ENCODE measurements around the gene GOLGB1. TPM values are rescaled to one million over a fixed set of nuclear protein-coding genes. Genes with fewer than 3 reads are reported as not detected.

Gene GOLGB1
- total RNA-seq, 1 donor from 2014 or later = 87.9 TPM

GRCh38 chr3:121642601-121643314, 106.8 kb downstream of the GOLGB1 start:
- Histone ChIP-seq H3K4me3 (no peak overlapping the region), H3K4me1 (no peaks in the 10 kb centered on the region), H3K9me3 (no peaks in the 10 kb centered on the region), H3K27ac (no peak overlapping the region), H3K27me3 (no peaks in the 10 kb centered on the region), H3K36me3 (no peaks in the 10 kb centered on the region)
- intact Hi-C loops (cut with DNase I) = no loop called here
- DNase-seq (ENCODE audit: low spot score in 2 of 2) = no peak
- no peak for TF ChIP-seq CTCF (IDR thresholded peaks at IDR 0.05)

DNA sequence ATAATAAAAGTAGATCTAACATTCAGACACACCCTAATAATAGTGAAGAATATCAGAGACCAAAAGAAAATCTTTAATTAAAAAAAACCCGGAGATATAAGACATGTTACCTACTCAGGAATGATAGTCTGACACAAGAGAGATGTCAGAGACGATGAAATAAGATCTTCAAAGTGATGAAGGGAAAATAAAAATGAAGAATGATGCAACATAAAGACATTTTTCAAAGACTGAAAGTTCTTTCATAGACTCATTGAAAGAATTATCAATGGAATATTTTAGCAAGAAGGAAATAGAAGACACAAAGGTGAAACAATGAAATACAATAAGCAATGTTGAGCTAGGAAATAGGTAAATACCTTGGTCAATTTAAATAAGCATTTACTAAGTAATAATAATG, 108.4 kb downstream of the GOLGB1 start:
- intact Hi-C loops (cut with DNase I) = no loop called here
- no peak for TF ChIP-seq CTCF (IDR thresholded peaks at IDR 0.05)
- no peaks in the 10 kb centered on the region for H3K9me3 ChIP-seq

DNA sequence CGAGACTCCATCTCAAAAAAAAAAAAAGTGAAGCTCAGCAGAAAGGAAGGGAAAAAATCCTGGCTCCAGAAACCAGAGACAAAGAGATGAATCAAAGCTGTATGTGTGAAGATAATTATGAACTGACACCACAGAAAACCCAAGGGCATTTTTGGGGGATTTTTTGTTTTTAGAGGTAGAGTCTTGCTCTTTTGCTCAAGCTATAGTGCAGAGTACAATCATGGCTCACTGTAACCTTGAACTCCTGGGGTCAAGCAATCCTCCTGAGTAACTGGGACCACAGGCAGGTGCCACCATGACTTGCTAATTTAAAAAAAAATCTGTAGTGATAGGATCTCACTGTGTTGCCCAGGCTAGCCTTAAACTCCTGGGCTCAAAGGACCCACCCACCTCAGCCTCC, 111.6 kb downstream of the GOLGB1 start:
- intact Hi-C loops (cut with DNase I) = no loop called here
- Histone ChIP-seq H3K27me3 (no peaks in the 10 kb centered on the region), H3K36me3 (no peaks in the 10 kb centered on the region), H3K27ac (no peak overlapping the region), H3K4me3 (no peak overlapping the region), H3K9me3 (no peaks in the 10 kb centered on the region), H3K4me1 (no peaks in the 10 kb centered on the region)
- DNase-seq (ENCODE audit: low spot score in 2 of 2) = no peak
- TF ChIP-seq CTCF (IDR thresholded peaks at IDR 0.05) = no peak

More for the DNA sequence above, 108.4 kb downstream of the GOLGB1 start:
- no peak overlapping the region for H3K27ac ChIP-seq
- H3K36me3 ChIP-seq = no peaks in the 10 kb centered on the region
- no peaks in the 10 kb centered on the region for H3K4me1 ChIP-seq
- H3K4me3 ChIP-seq = no peak overlapping the region
- H3K27me3 ChIP-seq = no peaks in the 10 kb centered on the region
- DNase-seq (ENCODE audit: low spot score in 2 of 2) = no peak

GRCh38 chr3:121630355-121630754, 119.2 kb downstream of the GOLGB1 start:
- Histone ChIP-seq H3K4me1 (no peaks in the 10 kb centered on the region), H3K27me3 (no peaks in the 10 kb centered on the region), H3K4me3 (no peak overlapping the region), H3K27ac (no peak overlapping the region), H3K36me3 (no peaks in the 10 kb centered on the region), H3K9me3 (no peaks in the 10 kb centered on the region)
- no peak for DNase-seq (ENCODE audit: low spot score in 2 of 2)
- intact Hi-C loops (cut with DNase I) = no loop called here
- no peak for TF ChIP-seq CTCF (IDR thresholded peaks at IDR 0.05)

DNA sequence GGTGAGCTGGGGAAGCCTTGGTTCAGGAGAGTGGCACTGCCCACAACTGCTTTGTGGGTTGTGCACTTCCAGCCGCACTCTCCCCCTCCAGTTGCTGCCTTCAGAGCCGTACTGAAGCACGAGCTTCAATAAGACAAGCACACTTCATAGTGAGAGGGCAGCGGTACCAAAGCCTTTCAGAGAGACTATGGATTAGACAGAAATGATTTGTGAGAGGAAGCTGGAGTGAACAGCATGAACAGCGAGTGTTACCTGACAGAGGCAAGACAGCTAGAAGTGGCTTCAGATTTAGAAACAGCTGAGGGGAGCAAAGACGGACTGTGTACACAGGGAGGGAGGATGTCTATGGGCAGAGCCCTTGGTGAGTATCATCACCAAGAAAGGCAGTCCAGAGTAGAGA, 119.9 kb downstream of the GOLGB1 start:
- no peaks in the 10 kb centered on the region for H3K4me1 ChIP-seq
- no peak overlapping the region for H3K27ac ChIP-seq
- TF ChIP-seq CTCF (IDR thresholded peaks at IDR 0.05) = no peak
- H3K36me3 ChIP-seq = no peaks in the 10 kb centered on the region
- H3K4me3 ChIP-seq = no peak overlapping the region
- no peaks in the 10 kb centered on the region for H3K9me3 ChIP-seq
- no peaks in the 10 kb centered on the region for H3K27me3 ChIP-seq
- no peak for DNase-seq (ENCODE audit: low spot score in 2 of 2)
- intact Hi-C loops (cut with DNase I) = no loop called here

DNA sequence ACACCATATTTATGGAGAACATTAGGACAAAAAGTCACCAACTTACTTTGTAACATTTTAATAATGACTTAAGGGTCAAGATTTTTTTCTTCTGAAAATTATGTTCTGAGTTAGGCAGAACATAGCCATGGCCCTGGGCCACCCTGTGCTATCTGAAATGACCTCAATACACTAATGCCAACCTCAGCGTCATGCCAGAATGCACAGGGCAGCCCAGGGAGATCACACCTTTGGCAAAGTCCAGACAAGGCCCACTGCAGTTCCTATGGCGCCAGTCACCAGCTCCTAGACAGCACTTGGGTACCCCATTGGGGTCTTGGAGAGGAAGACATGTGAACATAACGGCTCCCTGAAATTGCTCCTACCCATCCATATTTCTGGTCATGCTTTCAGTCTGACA, 121.9 kb downstream of the GOLGB1 start:
- Histone ChIP-seq H3K27ac (no peak overlapping the region), H3K4me3 (no peak overlapping the region), H3K9me3 (no peaks in the 10 kb centered on the region), H3K4me1 (no peaks in the 10 kb centered on the region), H3K27me3 (no peaks in the 10 kb centered on the region), H3K36me3 (no peaks in the 10 kb centered on the region)
- no peak for TF ChIP-seq CTCF (IDR thresholded peaks at IDR 0.05)
- intact Hi-C loops (cut with DNase I) = no loop called here
- DNase-seq (ENCODE audit: low spot score in 2 of 2) = no peak
